ENCODE results near the gene CGB2.
"Not testable (repeated sequence)": the region's sequence is repeated elsewhere in the genome, so short reads cannot be mapped to it uniquely, and the experiment has no call there.

The CGB2 gene

DNA sequence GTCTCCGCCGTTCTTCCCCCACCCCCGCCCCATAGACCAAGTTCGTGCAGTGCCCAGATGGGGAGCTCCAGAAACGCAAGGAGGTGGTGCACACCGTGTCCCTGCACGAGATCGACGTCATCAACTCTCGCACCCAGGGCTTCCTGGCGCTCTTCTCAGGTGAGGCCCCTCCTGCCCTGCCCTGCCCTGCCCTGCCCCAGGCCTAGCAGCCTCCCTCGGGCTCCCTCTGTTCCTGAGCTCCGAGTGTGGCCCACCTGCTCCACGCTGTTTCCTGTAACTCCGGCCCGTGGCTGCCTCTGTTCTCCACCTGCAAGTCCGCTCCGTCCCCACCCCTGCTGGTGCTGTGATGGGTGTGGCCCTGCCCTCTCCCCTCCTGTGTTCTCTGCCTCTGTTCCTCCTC lies 21.2 kb upstream of the CGB2 start:
- DNase-seq (ENCODE audit: low spot score) = no peak

DNA sequence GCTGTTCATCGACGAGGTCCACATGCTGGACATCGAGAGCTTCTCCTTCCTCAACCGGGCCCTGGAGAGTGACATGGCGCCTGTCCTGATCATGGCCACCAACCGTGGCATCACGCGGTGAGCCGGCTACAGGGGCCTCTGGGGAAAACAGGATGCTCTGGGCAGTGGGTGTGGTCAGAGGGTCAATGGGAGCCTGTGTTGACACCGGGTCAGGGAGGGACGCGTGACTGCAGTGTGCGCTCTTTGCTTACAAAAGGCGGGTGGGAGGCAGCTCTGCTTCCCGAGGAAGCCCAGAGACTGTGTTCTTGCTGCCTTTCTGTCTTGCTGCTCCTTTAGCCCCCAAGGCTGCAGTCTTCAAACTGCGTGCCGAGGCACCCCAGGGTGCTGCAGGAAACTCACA lies 20.5 kb upstream of the CGB2 start:
- no peak for DNase-seq (ENCODE audit: low spot score)

- DNase-seq (ENCODE audit: low spot score) = no peak
These were observed 17.4 kb upstream of the CGB2 start for GRCh38 chr19:49014123-49014869.

- no peak for DNase-seq (ENCODE audit: low spot score)
These were observed 16.8 kb upstream of the CGB2 start for GRCh38 chr19:49014870-49015255.

DNA sequence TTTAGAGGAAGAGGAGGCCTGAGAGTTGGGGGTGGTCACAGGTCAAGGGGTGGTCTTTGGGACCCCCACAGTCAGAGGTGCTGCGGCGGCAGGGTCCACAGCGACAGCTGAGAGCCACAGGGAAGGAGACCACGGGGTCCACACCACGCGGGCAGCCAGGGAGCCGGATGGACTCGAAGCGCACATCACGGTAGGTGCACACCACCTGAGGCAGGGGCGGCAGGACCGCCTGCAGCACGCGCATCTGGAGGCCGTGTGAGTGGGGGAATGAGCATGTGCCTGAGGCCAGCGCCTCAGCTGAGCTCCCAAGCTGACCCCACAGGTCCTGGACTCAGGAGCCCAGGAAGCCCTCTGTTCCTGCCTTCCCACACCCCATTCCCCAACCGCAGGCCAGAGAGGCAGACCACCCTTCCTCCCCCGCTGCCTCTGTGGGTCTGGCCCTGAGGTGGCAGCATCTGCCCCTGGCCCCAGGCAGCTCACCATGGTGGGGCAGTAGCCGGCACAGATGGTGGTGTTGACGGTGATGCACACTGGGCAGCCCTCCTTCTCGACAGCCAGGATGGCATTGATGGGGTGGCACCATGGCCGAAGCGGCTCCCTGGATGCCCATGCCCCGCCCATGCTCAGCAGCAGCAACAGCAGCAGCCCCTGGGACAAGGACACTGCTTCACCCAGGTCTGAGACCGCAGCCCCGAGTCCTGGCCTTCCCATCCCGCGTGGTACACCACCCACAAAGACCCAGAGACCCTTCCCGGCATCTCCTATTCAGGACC lies 15.4 kb upstream of the CGB2 start:
- DNase-seq (ENCODE audit: low spot score) = no peak

DNA sequence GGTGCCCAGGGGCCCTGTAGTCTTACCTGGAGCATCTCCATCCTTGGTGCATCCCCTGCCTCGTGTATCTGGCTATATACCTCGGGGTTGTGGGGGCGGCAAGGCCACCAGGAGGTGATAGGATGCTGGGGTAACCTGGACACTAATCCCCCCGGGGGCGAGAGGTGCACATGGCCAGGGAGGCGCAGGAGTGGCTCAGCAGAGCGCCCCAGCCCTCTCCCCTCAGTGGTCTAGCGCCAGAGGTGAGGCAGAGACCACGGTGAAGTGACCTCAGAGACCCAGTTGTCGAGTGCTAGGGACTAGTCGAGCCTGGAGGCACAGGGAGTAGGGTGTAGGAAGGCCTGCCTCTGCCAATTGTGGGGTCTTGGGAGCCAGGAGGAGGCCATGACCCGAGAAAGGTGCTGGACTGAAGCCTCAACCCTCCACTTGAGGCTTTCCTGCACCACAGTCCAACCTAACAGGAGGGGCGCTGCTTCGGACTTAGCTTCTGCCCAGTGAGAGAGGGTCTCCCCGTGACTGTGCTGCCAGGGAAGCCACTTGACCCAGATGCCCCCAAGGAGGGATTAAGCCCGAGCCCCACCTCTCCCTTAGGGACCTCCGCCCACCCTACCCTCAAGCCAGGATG lies 14.5 kb upstream of the CGB2 start, which contains the start of gene LHB:
Gene LHB, minus strand, starts transcription at position 51 of the 625 bp plus-strand sequence. Its CDS starts 10 bp downstream, at position 41.
- no peak for DNase-seq (ENCODE audit: low spot score)

GRCh38 chr19:49017666-49018351 lies 13.9 kb upstream of the CGB2 start:
- no peak for DNase-seq (ENCODE audit: low spot score)

- not testable (repeated sequence) for DNase-seq (ENCODE audit: low spot score)
These were observed 13.1 kb upstream of the CGB2 start for GRCh38 chr19:49018388-49019241.

DNA sequence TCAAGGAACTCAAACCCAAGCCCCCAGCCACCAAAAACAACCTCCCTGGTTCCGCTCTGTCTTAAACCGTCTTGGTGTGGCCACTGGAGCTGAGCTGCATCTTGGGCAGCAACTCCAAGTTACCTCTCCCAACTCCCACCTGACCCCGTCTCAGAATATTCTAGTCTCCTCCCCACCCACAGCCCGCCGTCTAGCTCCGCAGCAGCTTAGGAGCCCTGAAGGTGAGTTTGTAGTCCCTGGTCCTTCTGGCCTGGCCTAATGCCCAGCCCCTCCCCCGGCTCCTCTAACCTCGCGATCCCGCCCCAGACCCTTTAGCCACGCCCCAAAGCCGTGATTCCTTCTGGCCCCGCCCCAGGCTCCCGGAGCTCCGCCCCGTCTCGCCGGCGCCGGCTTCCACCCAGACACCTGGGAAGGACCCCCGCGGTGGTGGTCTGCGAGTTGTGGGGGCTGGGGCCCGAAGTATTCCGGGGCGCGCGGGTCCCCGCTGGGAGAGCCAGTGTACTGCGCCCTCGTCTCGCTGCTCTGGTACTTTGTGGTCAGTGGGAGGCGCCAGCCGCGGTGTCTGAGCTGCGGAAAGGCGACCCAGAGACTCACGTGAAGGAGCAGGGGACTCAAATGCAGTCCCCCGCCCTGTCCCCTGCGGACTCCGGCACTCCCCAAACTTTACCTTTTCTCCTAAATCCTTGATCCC lies 12.3 kb upstream of the CGB2 start:
- DNase-seq (ENCODE audit: low spot score) = no peak

GRCh38 chr19:49020342-49020741 lies 11.3 kb upstream of the CGB2 start:
- DNase-seq (ENCODE audit: low spot score) = no peak

DNA sequence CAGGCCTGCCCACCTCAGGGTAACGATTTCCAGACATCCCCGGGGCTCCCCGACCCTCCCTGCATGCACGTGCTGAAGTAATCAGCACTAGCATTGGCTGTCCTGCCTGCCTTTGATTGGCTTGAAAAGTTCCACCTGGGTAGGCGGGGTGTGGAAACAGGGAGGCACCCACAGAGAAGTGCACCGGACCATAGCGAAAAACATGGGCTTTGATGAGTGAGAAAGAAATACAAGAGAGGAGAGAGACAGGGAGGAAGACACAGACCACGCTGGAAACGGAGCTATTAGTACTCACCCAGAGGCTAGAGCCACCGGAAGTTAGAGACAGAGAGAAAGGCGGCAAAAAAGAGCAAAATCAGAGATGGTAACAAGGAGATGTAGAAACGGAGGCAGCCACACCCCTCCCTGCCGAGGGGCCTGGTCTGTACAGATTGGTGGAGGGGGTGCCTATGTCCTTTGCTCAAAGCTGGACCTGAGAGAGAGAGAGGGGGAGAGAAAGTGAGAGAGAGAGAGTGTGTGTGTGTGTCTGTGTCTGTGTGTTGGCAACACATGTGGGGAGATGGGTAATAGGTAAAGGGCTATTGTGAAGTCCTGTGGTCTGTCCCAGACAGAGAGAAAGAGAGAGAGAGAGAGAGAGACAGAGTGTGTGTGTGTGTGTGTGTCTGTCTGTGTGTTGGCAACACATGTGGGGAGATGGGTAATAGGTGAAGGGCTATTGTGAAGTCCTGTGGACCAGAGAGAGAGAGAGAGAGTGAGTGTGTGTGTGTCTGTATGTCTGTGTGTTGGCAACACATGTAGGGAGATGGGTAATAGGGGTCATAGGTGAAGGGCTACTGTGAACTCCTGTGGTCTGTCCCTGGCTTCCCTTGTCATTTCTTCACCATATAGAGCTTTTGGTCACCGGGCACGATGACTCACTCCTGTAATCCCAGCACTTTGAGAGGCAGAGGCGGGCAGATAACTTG lies 10.5 kb upstream of the CGB2 start:
- DNase-seq (ENCODE audit: low spot score) = no peak

GRCh38 chr19:49022116-49022515 lies 9.6 kb upstream of the CGB2 start:
- no peak for DNase-seq (ENCODE audit: low spot score)

- not testable (repeated sequence) for DNase-seq (ENCODE audit: low spot score)
These were observed 7.5 kb upstream of the CGB2 start, which contains the start of gene CGB3 for GRCh38 chr19:49024233-49024632. Gene CGB3 (minus strand): TSS chr19:49024333. CDS start chr19:49023971, 362 bp downstream.

DNA sequence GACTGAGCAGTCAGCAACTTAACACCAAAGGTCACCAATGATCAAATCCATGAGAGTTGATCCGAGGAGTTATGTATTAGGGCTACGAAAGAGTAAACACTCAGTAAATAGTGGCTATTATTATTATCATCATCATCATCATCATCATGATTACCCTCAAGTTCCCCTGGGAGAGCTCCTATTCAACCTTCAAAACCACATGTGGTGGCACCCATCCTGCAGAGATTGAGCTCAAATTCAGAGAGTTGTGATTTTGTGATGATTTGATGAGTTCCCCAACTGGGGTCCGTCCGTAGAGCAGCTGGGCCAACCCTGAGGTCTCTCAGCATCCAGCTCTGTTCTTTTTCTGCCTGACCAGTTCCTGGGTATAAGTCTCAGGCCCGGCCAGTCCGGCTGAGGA lies 6.6 kb upstream of the CGB2 start:
- DNase-seq (ENCODE audit: low spot score) = not testable (repeated sequence)

DNA sequence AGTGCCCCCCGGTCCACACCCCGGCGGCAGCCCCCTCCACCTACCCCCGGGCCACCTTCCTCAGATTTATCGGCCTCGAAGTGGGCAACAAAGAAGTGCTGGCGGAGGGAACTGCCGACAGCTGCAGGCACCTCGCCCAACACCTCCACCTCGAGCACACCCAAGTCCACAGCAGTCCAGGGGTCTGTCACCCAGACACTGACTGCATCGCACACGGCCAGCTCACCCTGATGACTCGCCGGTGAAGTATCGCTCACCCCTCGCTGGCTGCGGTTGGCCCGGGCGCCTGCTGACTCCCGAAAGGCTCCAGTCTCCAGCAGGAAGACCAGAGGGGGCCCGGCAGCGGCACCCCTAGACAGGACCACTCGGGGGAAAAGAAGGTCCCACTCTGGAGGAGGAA lies 6.1 kb upstream of the CGB2 start:
- not testable (repeated sequence) for DNase-seq (ENCODE audit: low spot score)

DNA sequence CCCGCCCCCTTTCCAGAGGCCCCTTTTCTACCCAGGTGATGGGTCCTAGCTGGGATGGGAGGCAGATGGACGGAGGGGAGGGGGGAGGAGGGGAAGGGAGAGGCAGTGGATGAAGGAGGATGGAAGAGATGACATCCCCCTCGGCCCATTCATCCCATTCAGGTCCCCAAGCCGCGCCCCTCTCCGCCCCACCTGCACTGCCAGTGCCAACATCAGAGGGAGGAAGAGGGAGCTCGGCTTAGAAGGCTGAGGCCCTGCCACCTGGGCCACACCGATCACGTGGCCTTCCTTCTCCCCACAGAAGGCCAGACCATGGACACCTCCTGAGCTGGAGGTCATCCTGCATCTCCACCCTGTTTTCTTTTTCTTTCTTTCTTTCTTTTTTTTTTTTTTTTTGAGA lies 3.0 kb upstream of the CGB2 start:
- DNase-seq (ENCODE audit: low spot score) = not testable (repeated sequence)

GRCh38 chr19:49029749-49030148 lies 1.9 kb upstream of the CGB2 start:
- DNase-seq (ENCODE audit: low spot score) = not testable (repeated sequence)

GRCh38 chr19:49030323-49030722 lies 1.4 kb upstream of the CGB2 start:
- DNase-seq (ENCODE audit: low spot score) = not testable (repeated sequence)

- DNase-seq (ENCODE audit: low spot score) = not testable (repeated sequence)
These were observed 5.1 kb downstream of the CGB2 start, which contains the start of gene CGB1 for GRCh38 chr19:49036815-49037214. Gene CGB1 (minus strand): TSS chr19:49036895. CDS start chr19:49036711, 184 bp downstream.

Data from left forelimb (tissue), 1 donor.